GM21447 (cell line): ENCODE measurements around the gene ALDOA.
A peak's percentile ranks its signal among the peaks of the same experiment; 100 is the strongest.

ENCODE experiments used
- ATAC-seq: cut with Tn5 transposase; IDR thresholded peaks from one replicate; pipeline ENCODE4 v1.9.1; 2021; ENCODE audit not compliant: unreplicated experiment

ALDOA gene

DNA sequence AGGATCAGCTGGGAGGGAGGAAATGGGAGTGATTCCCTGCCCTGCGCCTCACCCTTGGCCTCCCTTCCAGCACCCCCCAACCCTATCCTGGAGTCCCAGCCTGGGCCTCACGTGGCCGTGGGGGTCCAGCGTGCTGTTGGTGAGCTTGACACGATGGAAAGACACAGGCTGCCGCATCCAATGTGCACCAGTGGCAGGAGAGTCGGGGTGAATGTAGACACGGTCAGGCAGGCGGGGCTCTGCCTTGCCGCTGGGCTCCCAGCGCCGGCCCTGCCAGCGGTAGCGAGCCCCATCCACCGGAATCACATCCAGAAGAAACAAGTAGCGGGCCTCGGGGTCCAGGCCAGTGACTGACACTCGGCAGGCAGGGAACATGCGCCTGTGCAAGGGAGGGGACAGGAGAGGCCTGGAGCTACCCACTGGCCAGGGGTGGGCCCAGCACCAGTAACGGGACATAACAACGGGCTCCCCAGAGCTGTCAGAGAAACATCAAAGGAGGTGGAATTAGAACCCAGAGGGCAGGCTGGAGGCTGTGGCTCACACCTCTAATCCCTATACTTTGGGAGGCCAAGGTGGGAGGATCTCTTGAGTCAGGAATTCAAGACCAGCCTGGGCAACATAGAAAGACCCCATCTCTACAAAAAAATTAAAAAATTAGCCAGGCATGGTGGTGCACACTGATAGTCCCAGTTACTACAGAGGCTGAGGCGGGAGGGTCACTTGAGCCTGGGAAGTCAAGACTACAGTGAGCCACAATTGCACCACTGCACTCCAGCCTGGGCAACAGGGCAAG, 23.5 kb downstream of the ALDOA start:
- ATAC-seq: no peak

GRCh38 chr16:30090610-30091331, 25.2 kb downstream of the ALDOA start:
- ATAC-seq: no peak

DNA sequence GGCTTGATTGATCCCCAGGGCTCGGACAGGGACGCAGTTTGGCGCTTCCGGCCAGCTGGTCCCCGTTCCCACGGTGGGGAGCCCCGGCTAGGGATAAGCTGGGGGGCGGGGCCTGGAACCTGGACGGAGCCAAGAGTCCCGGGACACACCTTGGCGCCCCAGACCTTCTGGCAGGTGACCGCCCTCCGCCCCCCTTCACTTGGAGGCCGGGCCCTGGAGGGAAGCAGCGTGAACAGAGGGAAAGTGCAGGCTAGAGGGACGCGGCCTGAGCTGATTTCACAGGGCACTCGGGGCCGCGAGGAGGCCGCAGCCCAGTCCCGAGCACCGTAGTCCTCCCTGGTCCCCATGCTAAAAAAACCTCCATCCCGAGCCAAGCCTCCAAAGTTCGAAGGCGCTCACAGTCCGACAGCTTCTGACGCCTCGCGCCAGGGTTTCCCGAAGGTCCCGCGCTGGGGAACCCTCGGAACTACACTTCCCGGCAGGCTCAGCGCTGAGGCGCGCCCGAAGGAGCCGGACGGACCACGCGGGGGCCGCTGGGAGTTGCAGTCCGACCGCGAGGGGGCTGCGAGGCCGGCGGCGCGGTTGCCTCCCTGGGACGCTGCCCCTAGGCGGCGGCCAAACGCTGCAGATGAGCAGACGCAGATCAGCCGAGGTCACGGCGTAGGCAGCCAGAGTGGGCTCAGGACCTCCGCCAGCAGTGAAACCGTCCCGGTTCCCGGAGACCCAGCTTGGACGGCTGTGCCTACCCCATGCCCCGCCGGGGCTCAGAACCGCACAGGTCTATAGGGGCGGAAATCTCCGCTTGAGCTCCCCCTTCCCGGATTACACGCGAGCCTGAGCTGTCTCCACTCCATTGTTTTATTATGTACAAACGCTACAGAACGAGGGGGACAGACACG, 26.2 kb downstream of the ALDOA start, which contains the start of gene TBX6:
Gene TBX6 (minus strand): TSS at position 451 of the 899 bp plus-strand sequence. CDS start 731 bp downstream, outside the sequence.
- peak; percentile 55 for ATAC-seq

- ATAC-seq: peak; percentile 52
Measured at GRCh38 chr16:30092373-30093010, 26.9 kb downstream of the ALDOA start.

DNA sequence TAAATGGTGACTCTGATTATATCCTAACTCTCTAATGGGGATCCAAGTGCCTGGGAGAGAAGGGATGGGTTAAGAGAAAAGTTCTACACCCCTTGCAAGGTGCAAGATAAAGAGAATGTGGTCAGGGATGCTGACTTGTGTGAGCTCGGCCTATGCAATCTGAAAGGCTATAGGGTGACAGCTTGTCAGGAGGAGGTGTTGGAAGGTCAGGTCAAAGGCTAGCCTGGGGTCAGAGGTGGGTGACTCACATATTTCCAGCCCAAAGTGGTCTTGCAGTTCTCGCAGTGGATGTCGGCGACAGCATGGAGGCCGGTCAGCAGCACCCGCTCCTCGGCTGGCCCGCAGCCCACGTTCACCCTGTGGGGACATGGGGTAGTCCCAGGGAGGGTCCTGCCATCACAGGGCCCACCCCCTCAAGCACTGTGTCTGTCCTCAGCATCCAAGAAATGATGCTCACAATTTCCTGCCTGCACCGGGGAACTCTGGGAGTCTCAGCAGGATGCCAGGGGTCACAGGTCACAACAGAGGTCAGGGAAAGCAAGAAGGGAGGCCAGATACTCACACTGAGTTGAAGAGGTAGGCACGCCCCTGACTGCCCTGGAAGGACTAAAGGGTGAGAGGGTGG, 29.1 kb downstream of the ALDOA start:
- ATAC-seq: no peak

DNA sequence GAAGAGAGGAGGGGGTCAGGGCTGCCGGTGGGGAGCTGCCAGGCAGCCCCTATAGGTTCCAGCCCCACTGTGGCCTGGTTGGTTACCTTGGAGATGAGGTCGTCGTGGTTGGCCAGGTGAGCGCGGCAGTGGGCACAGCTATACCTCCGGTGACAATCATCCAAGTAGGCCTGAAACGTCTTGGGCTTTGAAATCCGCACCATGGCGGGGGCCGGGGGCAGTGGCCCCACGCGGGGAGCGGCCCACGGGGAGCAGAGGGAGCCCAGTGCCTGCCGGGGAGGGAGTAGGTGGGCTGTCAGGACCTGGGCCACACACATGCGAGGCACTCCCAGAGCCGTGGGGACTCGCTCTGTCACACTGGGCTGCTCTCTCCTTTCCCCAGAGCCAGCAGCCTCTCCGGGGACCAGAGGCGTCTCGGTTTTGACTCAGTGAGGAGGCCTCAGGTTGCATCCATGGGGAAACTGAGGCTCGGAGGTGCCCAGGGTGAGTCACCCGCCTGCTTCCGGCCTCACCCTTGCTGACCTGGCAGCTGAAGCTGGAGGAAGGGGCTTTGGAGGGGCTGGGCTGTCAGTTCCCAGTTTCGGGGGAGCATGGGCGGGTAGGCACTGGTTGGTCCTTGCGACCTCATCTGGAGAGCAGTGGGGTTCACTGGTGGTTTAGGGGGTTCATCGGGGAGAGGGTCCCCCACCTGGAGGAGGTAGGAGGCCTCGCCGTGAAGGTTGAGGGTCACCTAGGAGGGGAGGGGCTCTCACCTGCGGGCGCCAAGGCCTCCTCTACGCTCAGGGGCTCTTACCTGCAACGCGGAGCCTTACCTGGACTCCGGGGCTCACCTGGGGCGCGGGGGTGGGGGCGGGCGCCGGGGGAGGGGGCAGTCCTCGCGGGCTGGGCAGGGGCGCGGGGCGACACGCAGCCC, 29.9 kb downstream of the ALDOA start:
- no peak for ATAC-seq

GRCh38 chr16:30096105-30096861, 30.7 kb downstream of the ALDOA start, which contains the start of gene YPEL3:
Gene YPEL3, minus strand, starts transcription at chr16:30096213. Its CDS starts 731 bp downstream, at chr16:30095482.
- no peak for ATAC-seq

GRCh38 chr16:30096862-30097563, 31.5 kb downstream of the ALDOA start:
- ATAC-seq: no peak

- ATAC-seq: no peak
Measured at GRCh38 chr16:30104090-30104489, 38.5 kb downstream of the ALDOA start.

DNA sequence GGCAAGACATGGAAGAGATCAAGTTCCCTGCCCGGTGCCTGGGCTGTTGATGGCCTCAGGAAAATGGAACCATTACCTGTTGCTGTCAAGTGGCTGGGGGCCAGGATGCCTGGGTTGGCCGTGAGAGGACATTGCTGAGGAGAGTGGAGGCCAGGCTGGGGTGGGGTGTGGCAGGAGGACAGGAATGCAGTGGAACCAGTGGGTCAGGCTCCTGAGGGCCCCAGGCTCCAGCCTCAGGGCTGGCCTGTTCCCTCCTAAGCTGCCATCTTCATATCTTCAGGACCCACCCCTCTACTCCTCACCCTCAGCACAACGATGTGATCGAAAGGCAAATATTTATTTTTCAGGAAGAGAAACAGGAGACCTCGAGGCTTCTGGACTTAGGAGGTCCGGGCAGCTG, 38.9 kb downstream of the ALDOA start:
- ATAC-seq: no peak

DNA sequence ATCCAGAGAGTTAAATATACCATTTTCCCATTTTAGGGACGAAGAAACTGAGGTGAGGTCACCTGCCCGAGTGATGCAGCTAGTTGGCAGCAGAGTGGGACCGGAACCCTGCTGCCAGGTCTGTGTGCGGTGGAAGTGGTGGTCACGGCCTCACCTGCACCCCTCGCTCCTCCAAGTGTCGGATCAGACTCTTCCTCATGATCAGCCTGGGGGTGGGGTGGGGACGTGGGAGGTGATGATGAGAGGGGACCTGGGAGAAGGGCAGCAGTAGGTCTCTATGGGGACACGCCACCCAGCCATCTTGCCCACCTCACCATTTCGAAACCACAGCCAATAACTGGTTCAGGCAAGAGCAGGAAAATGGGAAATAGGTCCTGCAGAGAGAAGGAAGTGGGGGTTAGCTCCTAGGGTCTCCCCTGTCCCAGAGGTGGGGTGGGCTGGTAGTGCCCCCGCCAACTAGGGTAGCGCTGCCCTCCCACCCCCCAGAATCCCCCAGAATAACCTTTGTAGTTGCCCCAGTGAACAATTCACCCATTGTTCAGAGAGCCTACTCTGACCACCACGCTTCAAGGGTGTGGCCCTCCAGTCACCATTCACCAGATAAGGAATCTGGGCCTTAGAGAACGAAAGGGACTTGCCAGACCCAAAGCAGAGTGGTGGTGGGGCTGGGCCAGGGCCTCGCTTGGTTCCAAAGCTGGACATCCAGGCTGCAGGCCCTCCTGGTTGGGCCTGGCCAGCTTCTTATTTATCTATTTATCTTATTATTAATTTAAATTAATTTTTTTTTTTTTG, 42.7 kb downstream of the ALDOA start:
- no peak for ATAC-seq

DNA sequence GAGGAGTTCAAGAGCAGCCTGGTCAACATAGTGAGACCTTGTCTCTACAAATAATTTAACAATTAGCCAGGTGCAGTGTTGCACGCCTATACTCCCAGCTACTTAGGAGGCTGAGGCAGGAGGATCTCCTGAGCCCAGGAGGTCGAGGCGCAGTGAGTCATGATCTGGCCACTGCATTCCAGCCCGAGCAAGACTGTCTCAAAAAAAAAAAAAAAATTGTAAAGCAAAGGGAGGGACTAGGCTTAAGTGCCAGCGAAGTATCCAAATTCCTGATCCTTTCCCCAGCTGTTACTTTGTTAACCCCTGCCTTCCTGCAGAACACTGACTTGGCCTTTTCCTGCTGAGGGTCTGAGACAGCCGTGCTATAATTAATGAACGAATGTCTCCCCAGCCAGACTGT, 45.1 kb downstream of the ALDOA start:
- ATAC-seq: no peak

GRCh38 chr16:30112197-30113030, 46.9 kb downstream of the ALDOA start:
- no peak for ATAC-seq

DNA sequence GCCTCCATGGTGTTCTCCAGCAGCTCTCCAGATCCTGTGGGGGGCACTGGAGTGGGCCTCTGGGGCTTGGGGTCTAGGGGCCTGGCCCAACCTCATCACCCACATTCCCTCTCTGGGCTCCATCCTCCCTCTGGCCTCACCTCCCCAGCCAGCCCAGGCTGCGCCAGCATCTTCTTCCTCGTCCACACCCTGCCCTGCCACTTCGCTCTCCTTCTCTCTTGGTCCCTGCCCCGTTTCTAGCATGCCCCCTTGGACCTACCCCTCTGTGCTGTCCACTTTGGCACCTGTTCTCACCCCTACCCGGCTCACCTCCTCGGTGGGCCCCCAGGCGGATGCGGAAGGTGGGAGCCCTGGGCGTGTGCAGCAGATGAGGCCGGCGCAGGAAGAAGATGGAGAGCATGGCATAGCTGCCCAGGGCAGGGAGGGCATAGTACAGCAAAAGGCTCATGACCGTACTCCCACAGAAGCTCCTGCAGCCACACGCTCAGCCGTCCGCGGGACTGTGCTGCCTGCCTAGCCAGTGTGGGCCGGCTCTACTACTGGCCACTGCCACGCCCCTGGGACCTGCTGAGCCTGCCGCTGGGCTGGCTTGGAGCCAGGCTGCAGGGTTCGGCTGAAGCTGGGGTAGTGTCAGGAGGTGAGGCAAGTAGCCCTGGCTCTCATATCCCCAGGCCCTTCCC, 47.6 kb downstream of the ALDOA start, which contains the start of gene GDPD3:
Gene GDPD3 (minus strand): TSS at position 507 of the 680 bp plus-strand sequence. CDS start 59 bp downstream, at position 448.
- no peak for ATAC-seq

GRCh38 chr16:30113711-30114333, 48.3 kb downstream of the ALDOA start:
- ATAC-seq: no peak
